GM23338 (cell line): ENCODE data around the gene COX15. TPM values are rescaled to one million over a fixed set of nuclear protein-coding genes. Genes with fewer than 3 reads are reported as not detected.

ENCODE experiments used
- ATAC-seq: fragments of 200-7000 bp; cut with Tn5 transposase; 3 replicates; pipeline ENCODE4 v1.9.1; 2020
- DNase-seq: peaks from one replicate; pipeline ENCODE4 v3.0.0-alpha.2; 2015; ENCODE audit warnings: low spot score
- H2AFZ ChIP-seq: fragments of 200-600 bp; sonication (generic); 2 replicates; pipeline ENCODE4 v1.8.0; 2016; ENCODE audit warnings: antibody characterized with exemption, mild to moderate bottlenecking, moderate library complexity
- H3F3A ChIP-seq: fragments of 200-600 bp; sonication (generic); replicated peaks from 2 replicates; pipeline ENCODE4 v1.8.0; 2017; ENCODE audit warnings: antibody characterized with exemption, mixed run types, low read depth
- H3K27ac ChIP-seq: fragments of 200-600 bp; sonication (generic); 2 replicates; pipeline ENCODE4 v1.6.1; 2016; ENCODE audit warnings: low read depth
- H3K27me3 ChIP-seq: fragments of 200-600 bp; sonication (generic); 2 replicates; pipeline ENCODE4 v1.8.0; 2016; ENCODE audit warnings: mild to moderate bottlenecking, mixed run types, moderate library complexity; ENCODE audit not compliant: insufficient read depth
- H3K36me3 ChIP-seq: fragments of 200-600 bp; sonication (generic); 2 replicates; pipeline ENCODE4 v1.8.0; 2016; ENCODE audit warnings: mild to moderate bottlenecking; ENCODE audit not compliant: insufficient read depth
- H3K4me1 ChIP-seq: fragments of 200-600 bp; sonication (generic); 2 replicates; pipeline ENCODE4 v1.8.0; 2016; ENCODE audit warnings: mild to moderate bottlenecking, moderate library complexity; ENCODE audit not compliant: insufficient read depth
- H3K4me2 ChIP-seq: fragments of 200-600 bp; sonication (generic); 2 replicates; pipeline ENCODE4 v1.7.1; 2017; ENCODE audit warnings: mixed run types
- H3K4me3 ChIP-seq: fragments of 200-600 bp; sonication (generic); 2 replicates; pipeline ENCODE4 v1.6.1; 2016; ENCODE audit warnings: mixed run types
- H3K79me2 ChIP-seq: fragments of 200-600 bp; sonication (generic); replicated peaks from 2 replicates; pipeline ENCODE4 v1.8.0; 2017; ENCODE audit warnings: mild to moderate bottlenecking; ENCODE audit not compliant: insufficient read depth
- H3K9me2 ChIP-seq: fragments of 200-600 bp; sonication (generic); 2 replicates; pipeline ENCODE4 v1.8.0; 2017; ENCODE audit not compliant: insufficient read depth
- H4K20me1 ChIP-seq: fragments of 200-600 bp; sonication (generic); replicated peaks from 2 replicates; pipeline ENCODE4 v1.8.0; 2017; ENCODE audit warnings: mild to moderate bottlenecking; ENCODE audit not compliant: insufficient read depth
- H3K27ac Mint-ChIP-seq: 2 replicates; pipeline ENCODE4 v1.8.0; 2020; ENCODE audit warnings: inconsistent platforms, mild to moderate bottlenecking, moderate library complexity, mixed read lengths
- H3K27me3 Mint-ChIP-seq: 3 replicates; pipeline ENCODE4 v1.8.0; 2022; ENCODE audit warnings: low read depth, mild to moderate bottlenecking, moderate library complexity, mixed read lengths, inconsistent platforms; ENCODE audit not compliant: insufficient read depth, poor library complexity
- H3K36me3 Mint-ChIP-seq: 3 replicates; pipeline ENCODE4 v1.8.0; 2021; ENCODE audit warnings: low read depth, mild to moderate bottlenecking, inconsistent platforms, moderate library complexity, mixed read lengths
- H3K4me1 Mint-ChIP-seq: 3 replicates; pipeline ENCODE4 v1.8.0; 2020; ENCODE audit warnings: mild to moderate bottlenecking, inconsistent platforms, mixed read lengths
- H3K4me3 Mint-ChIP-seq: 3 replicates; pipeline ENCODE4 v1.8.0; 2021; ENCODE audit warnings: moderate library complexity, mild to moderate bottlenecking, inconsistent platforms, mixed read lengths
- H3K9me3 Mint-ChIP-seq: 3 replicates; pipeline ENCODE4 v1.8.0; 2020; ENCODE audit warnings: moderate library complexity, mild to moderate bottlenecking, inconsistent platforms, mixed read lengths
- CREB1 ChIP-seq: fragments of 250-450 bp; sonication (Bioruptor Pico); IDR thresholded peaks from 2 replicates; pipeline ENCODE4 v1.5.0; 2020; ENCODE audit warnings: low read depth, mild to moderate bottlenecking, moderate library complexity
- ETS1 ChIP-seq: IDR thresholded peaks from 2 replicates; pipeline ENCODE4 v1.6.1; 2016; ENCODE audit warnings: antibody characterized with exemption
- EZH2 ChIP-seq: fragments of 200-600 bp; sonication (generic); IDR thresholded peaks from one replicate; pipeline ENCODE4 v1.8.0; 2017; ENCODE audit warnings: antibody characterized with exemption, mild to moderate bottlenecking, low read depth; ENCODE audit not compliant: unreplicated experiment
- JUNB ChIP-seq: IDR thresholded peaks from one replicate; pipeline ENCODE4 v1.6.1; 2016; ENCODE audit warnings: antibody characterized with exemption; ENCODE audit not compliant: unreplicated experiment
- NANOG ChIP-seq: IDR thresholded peaks from 2 replicates; pipeline ENCODE4 v1.6.1; 2016; ENCODE audit warnings: antibody characterized with exemption, borderline replicate concordance
- POLR2AphosphoS5 ChIP-seq: IDR thresholded peaks from 2 replicates; pipeline ENCODE4 v1.6.1; 2016; ENCODE audit warnings: antibody characterized with exemption, low read depth
- REST ChIP-seq: IDR thresholded peaks from one replicate; pipeline ENCODE4 v1.6.1; 2018; ENCODE audit warnings: antibody characterized with exemption; ENCODE audit not compliant: unreplicated experiment
- STAT1 ChIP-seq: IDR thresholded peaks from one replicate; pipeline ENCODE4 v1.6.1; 2016; ENCODE audit warnings: antibody characterized with exemption; ENCODE audit not compliant: unreplicated experiment
- ZNF114 ChIP-seq: fragments of 250-450 bp; sonication (Bioruptor Pico); IDR thresholded peaks from 2 replicates; pipeline ENCODE4 v1.5.0; 2020; ENCODE audit warnings: mild to moderate bottlenecking, moderate library complexity
- ZNF331 ChIP-seq: fragments of 250-450 bp; sonication (Bioruptor Pico); IDR thresholded peaks from 2 replicates; pipeline ENCODE4 v1.5.0; 2020; ENCODE audit warnings: low read depth, mild to moderate bottlenecking, moderate library complexity
- ZNF462 ChIP-seq: fragments of 250-450 bp; sonication (Bioruptor Pico); IDR thresholded peaks from 2 replicates; pipeline ENCODE4 v1.5.0; 2020; ENCODE audit warnings: mild to moderate bottlenecking, moderate library complexity
- polyA plus RNA-seq: library from polyadenylated mRNA; unstranded; fragments of >200 nt; fragmentation: Nextera tagmentation; extraction: Ambion mirVana; gene quantifications from 2 replicates; pipeline ENCODE4 v1.2.1, GENCODE V29; 2016
- total RNA-seq: library from RNA; depleted of rRNA; stranded (reverse); fragments of >200 nt; shearing (Covaris generic); gene quantifications from 2 replicates; pipeline ENCODE4 v1.2.3, GENCODE V29; 2014
- TF ChIP-seq, protein P1 (sequence below), 2 experiments: fragments of 200-600 bp in 1 of 2; sonication (generic) in 1 of 2; conservative IDR thresholded peaks; 2 replicates each; pipeline versions ENCODE4 v1.5.1 to v1.6.1; 2016 to 2017; ENCODE audit warnings: antibody characterized with exemption in 2 of 2, low read depth in 2 of 2, mild to moderate bottlenecking in 2 of 2, moderate library complexity in 1 of 2

COX15 gene
- total and polyA plus RNA-seq, 2 experiments from 2014 or later, result 22.3 to 38.1 TPM

DNA sequence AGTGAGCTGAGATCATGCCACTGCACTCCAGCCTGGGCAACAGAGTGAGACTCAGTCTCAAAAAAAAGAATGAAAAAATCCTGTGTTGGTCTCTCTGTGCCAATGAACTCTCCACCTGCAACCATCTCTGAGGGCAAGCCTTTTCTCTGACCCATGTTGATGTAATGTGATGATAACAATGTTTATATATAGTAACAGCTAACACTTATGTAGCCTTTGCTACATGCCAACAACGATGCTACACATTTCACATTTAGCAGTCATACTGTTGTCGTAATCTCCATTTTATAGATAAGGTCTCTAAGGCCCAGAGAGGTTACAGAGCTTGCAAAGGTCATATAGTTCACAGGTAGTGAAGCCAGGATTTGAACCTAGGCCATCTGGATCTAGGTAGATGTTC is 11.5 kb downstream of the COX15 start:
- H3K4me1 ChIP-seq, result no peaks in the 10 kb centered on the region
- no peak overlapping the region for H3K27ac ChIP-seq
- H3K4me2 ChIP-seq, result no peak overlapping the region
- peaks cover 4% of the 10 kb centered on the region for H4K20me1 ChIP-seq
- H2AFZ ChIP-seq, result no peak overlapping the region
- Mint-ChIP-seq H3K4me3 (no peak overlapping the region), H3K4me1 (no peaks in the 10 kb centered on the region), H3K27ac (no peak overlapping the region), H3K9me3 (no peaks in the 10 kb centered on the region), H3K27me3 (peaks cover 4% of the 10 kb centered on the region), H3K36me3 (peaks cover 77% of the 10 kb centered on the region)
- ATAC-seq (no peak), DNase-seq (no peak)
- TF ChIP-seq REST (no peak), ETS1 (no peak), POLR2AphosphoS5 (no peak), ZNF114 (no peak), JUNB (no peak), EZH2 (no peak), ZNF462 (CRISPR knock-in tag) (no peak), NANOG (no peak), STAT1 (no peak), ZNF331 (no peak), CREB1 (CRISPR knock-in tag) (no peak)
- TF ChIP-seq, protein P1, sequence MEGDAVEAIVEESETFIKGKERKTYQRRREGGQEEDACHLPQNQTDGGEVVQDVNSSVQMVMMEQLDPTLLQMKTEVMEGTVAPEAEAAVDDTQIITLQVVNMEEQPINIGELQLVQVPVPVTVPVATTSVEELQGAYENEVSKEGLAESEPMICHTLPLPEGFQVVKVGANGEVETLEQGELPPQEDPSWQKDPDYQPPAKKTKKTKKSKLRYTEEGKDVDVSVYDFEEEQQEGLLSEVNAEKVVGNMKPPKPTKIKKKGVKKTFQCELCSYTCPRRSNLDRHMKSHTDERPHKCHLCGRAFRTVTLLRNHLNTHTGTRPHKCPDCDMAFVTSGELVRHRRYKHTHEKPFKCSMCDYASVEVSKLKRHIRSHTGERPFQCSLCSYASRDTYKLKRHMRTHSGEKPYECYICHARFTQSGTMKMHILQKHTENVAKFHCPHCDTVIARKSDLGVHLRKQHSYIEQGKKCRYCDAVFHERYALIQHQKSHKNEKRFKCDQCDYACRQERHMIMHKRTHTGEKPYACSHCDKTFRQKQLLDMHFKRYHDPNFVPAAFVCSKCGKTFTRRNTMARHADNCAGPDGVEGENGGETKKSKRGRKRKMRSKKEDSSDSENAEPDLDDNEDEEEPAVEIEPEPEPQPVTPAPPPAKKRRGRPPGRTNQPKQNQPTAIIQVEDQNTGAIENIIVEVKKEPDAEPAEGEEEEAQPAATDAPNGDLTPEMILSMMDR (conservative IDR thresholded peaks at IDR 0.05; ENCODE audit: low read depth in 2 of 2), result no peak
- no peaks in the 10 kb centered on the region for H3K79me2 ChIP-seq
- no peaks in the 10 kb centered on the region for H3K9me2 ChIP-seq
- no peaks in the 10 kb centered on the region for H3F3A ChIP-seq
- H3K36me3 ChIP-seq, result peaks cover 56% of the 10 kb centered on the region
- H3K4me3 ChIP-seq, result no peak overlapping the region
- no peaks in the 10 kb centered on the region for H3K27me3 ChIP-seq
